ENCODE results near the gene SSTR5. TPM values are rescaled to one million over a fixed set of nuclear protein-coding genes. Genes with fewer than 3 reads are reported as not detected.

Gene SSTR5
- total RNA-seq, 2 donors from 2014 or later: 0.25 TPM; not detected in 1

- no peak for DNase-seq
- intact Hi-C loops (cut with DNase I, micrococcal nuclease): no loop called here
- no peak for ATAC-seq
These were observed 51.1 kb downstream of the SSTR5 start for GRCh38 chr16:1123525-1124230.

DNA sequence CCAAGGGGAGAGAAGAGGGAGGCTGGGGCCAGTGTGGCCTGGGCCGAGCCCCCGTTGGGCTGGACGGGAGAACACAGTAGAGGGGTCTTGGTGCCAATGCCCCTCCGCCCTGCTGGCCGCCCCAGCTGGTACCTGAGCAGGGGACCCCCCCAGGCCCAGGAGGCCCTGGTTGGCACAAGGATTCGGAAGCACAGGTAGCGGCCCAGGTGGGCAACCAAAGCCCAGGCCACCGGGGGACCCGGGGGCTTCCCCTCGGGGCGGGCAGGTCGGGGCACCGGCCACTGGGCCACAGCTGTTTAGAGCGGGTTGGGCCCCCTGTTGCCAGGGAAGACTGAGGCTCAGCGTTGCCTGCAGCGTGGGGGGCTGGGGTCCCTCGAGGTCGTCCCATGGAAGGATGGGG, 51.7 kb downstream of the SSTR5 start:
- intact Hi-C loops (cut with DNase I, micrococcal nuclease): no loop called here
- DNase-seq: no peak
- ATAC-seq: no peak

GRCh38 chr16:1124795-1125194, 52.2 kb downstream of the SSTR5 start:
- ATAC-seq: no peak
- no peak for DNase-seq
- intact Hi-C loops (cut with DNase I, micrococcal nuclease): no loop called here

GRCh38 chr16:1125471-1125870, 52.9 kb downstream of the SSTR5 start:
- intact Hi-C loops (cut with DNase I, micrococcal nuclease): no loop called here
- DNase-seq (peak in 1 of 2 donors; percentile 29), ATAC-seq (peak; percentile 57)

- no peak for ATAC-seq
- intact Hi-C loops (cut with DNase I, micrococcal nuclease): no loop called here
These were observed 53.5 kb downstream of the SSTR5 start for GRCh38 chr16:1126044-1126443.

DNA sequence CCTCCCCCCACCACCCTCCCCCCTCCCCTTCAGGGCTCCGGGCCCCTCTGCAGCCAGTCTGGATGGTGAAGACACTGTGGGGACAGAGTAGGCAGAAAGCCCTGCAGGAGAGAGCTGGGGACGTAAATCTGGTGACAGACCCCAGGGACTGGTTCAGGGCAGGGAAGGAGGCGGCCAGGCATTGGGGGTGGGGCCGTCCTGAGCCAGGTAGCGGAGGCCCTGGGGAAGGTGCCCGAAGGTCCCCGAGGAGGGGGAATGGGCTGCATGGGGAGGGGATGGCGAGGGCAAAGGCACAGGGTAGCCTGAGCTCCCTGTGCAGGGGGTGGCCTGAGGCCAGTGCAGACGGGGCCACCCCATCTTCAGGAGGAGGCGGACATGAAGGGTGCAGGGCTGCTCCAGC, 54.0 kb downstream of the SSTR5 start:
- intact Hi-C loops (cut with DNase I, micrococcal nuclease): no loop called here
- ATAC-seq: no peak
- DNase-seq: no peak

More at GRCh38 chr16:1126044-1126443, 53.5 kb downstream of the SSTR5 start:
- no peak for DNase-seq

- ATAC-seq (no peak), DNase-seq (no peak)
- intact Hi-C loops (cut with DNase I, micrococcal nuclease): no loop called here
These were observed 54.6 kb downstream of the SSTR5 start for GRCh38 chr16:1127101-1127500.

- ATAC-seq: no peak
- DNase-seq: no peak
- intact Hi-C loops (cut with DNase I, micrococcal nuclease): no loop called here
These were observed 55.6 kb downstream of the SSTR5 start for GRCh38 chr16:1127971-1128715.

DNA sequence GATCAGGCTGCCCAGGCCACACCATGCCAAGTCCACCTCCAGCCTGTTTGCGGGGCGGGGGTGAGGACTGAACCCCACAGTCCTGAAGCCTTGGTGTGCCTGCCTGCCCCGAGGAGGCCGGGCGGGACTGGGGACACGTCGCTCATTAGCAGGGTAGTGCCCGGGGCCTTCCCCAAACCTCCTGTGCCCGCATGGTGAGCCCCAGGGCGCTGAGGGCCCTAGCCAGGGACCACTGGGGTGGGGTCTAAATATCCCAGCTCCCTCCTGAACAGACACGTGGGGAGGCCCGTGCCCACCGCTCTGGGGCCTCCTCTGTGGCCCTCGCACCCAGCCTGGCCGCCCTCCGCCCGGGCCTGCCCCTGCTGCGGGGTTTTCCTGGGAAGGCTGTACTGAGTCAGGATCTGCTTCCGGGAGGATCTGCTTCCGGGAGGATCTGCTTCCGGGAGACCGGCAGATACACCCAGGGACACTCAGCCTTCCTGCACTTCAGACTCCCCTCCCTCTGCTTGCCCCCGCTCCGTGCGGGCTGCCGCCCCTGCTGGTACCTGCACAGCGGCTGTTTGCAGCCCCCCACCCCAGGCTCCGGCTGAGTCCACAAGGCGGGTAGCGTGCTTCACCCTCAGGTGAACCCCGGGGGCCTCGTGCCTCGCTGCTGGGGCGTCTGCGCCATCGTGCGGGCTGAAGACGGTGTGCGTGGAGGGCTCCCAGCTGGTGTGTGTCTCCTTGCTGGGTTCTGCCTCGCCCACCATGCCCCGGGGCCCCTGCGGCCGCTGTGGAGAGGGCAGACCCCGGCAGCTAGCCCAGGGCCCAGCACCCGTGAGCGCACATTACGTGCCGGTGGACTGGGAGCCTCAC, 56.8 kb downstream of the SSTR5 start:
- intact Hi-C loops (cut with DNase I, micrococcal nuclease): no loop called here
- DNase-seq: no peak
- ATAC-seq: no peak

DNA sequence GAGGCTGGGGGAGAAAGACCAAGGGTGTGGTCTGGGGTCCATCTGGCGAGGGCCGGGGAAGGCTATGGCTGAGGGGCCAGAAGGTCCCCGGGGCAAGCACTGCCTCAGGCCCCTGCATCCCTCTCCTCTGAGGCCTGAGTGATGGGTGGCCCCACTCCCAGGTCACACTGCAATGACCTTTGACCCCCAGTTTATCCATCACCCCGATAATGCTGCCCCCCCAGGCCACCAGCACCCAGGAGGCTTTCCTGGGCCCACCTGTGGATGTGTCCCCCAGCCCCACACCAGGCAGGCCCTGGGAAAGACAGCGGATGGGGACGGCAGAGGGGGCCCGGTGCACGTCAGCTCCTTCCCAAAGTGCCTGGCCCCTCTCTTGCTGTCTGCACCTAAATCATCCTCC, 57.8 kb downstream of the SSTR5 start:
- intact Hi-C loops (cut with DNase I, micrococcal nuclease): no loop called here
- no peak for DNase-seq
- ATAC-seq: no peak

Other genes with a start within 250 kb of the SSTR5 start
- gene LMF1, start 101.8 kb upstream of the SSTR5 start, total RNA-seq: 10 to 100 TPM; 17.3 to 22.6 TPM
- under 1 TPM; 0.31 to 0.70 TPM for gene SOX8, start 91.0 kb upstream of the SSTR5 start, total RNA-seq
- gene C1QTNF8, start 23.5 kb downstream of the SSTR5 start, total RNA-seq: not detected
- 10 to 100 TPM in 1 of 2 donors, 1 to 10 TPM in 1; 3.8 to 15.6 TPM for gene CACNA1H, start 80.4 kb downstream of the SSTR5 start, total RNA-seq
- gene TPSG1, start 152.5 kb downstream of the SSTR5 start, total RNA-seq: 100 to 1,000 TPM in 1 of 2 donors, 10 to 100 TPM in 1; 60.7 to 124 TPM
- gene TPSB2, start 157.4 kb downstream of the SSTR5 start, total RNA-seq: 10 to 100 TPM in 1 of 2 donors, 1 to 10 TPM in 1; 6.4 to 18.6 TPM
- 10 to 100 TPM in 1 of 2 donors, 1 to 10 TPM in 1; 5.7 to 49.9 TPM for gene TPSAB1, start 168.0 kb downstream of the SSTR5 start, total RNA-seq
- 1 to 10 TPM in 1 of 2 donors, under 1 TPM in 1; 0.18 to 2.8 TPM for gene TPSD1, start 183.3 kb downstream of the SSTR5 start, total RNA-seq
- gene UBE2I, start 236.9 kb downstream of the SSTR5 start, total RNA-seq: 10 to 100 TPM; 76.6 to 87.1 TPM

All from left colon (tissue), 2 donors.